HAP-1 (cell line): ENCODE results near the gene ZNF880.
"Not testable (repeated sequence)": the region's sequence is repeated elsewhere in the genome, so short reads cannot be mapped to it uniquely, and the experiment has no call there.

Experiments used
- DNase-seq, 2 experiments: peaks; one replicate each; pipeline ENCODE4 v3.0.0-alpha.2; 2016 to 2020; ENCODE audit warnings: low spot score in 2 of 2
- H3K27me3 ChIP-seq: fragments of 250-450 bp; sonication (Bioruptor Pico); 2 replicates; pipeline ENCODE4 v1.5.1; 2020; ENCODE audit warnings: low read depth, mild to moderate bottlenecking, moderate library complexity
- H3K36me3 ChIP-seq: fragments of 250-450 bp; sonication (Bioruptor Pico); replicated peaks from 2 replicates; pipeline ENCODE4 v1.5.1; 2020; ENCODE audit warnings: mild to moderate bottlenecking
- H3K4me1 ChIP-seq: fragments of 250-450 bp; sonication (Bioruptor Pico); 2 replicates; pipeline ENCODE4 v1.5.1; 2020; ENCODE audit warnings: mild to moderate bottlenecking
- H3K4me3 ChIP-seq: fragments of 250-450 bp; sonication (Bioruptor Pico); 2 replicates; pipeline ENCODE4 v1.5.1; 2020; ENCODE audit warnings: mild to moderate bottlenecking, moderate library complexity
- H3K9me3 ChIP-seq: fragments of 250-450 bp; sonication (Bioruptor Pico); 2 replicates; pipeline ENCODE4 v1.5.1; 2020; ENCODE audit warnings: mild to moderate bottlenecking, moderate library complexity
- in situ Hi-C: fragments of 300-500 bp; cut with MboI; formaldehyde crosslinking; loops from 3 replicates; pipeline ENCODE4 v1.14.3; 2020; ENCODE audit warnings: low sequenced_read_pairs, inconsistent platforms, mixed read lengths

ZNF880 gene

DNA sequence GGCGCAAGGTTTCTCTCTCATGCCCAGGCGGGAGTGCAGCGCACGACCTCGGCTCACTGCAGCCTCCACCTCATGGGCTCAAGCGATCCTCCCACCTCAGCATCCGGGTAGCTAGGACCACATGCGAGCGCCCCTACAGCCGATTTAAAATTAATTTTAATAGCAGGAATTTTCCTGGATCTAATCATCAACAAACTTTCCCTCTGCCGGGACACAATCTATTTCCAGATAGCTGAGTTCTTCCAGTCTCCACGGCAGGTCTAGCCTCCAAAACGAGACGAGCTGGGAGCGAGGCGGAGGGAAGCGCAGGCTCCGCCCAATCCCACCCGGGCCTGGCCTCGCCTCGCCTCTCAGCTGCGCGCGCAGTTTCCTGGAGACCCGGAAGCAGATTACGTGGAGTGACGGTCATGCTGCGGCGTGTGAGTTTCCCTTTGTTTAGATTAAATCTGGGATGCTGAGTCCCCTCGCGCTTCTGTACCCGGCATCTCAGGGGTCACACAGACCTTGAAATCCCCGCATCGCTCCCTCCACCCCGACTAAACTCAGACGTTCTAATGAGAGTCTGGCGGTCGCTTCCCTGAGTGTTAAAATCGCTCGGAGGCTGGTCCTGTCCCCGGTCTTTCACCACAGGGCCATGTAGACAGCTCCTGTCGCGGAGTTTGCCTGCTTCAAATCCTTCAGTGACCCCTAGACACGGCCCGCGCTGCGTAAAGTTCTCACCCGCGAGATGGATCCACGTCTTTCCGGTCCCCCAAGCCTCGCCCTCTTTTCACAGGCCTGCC lies at the start of gene ZNF880:
Gene ZNF880, plus strand, starts transcription at position 365 of the 782 bp plus-strand sequence. Its CDS starts 43 bp downstream, at position 408.
- no peaks in the 10 kb centered on the region for H3K27me3 ChIP-seq
- in situ Hi-C loops = no loop called here
- no peaks in the 10 kb centered on the region for H3K4me1 ChIP-seq
- no peaks in the 10 kb centered on the region; the same call in 1 of the 2 replicates for H3K9me3 ChIP-seq
- no peaks in the 10 kb centered on the region for H3K36me3 ChIP-seq
- DNase-seq = no peak
- no peak within 1 kb of the TSS for H3K4me3 ChIP-seq

GRCh38 chr19:52322429-52322828 lies 47.3 kb upstream of the ZNF880 start:
- peaks cover 34% of the 10 kb centered on the region for H3K9me3 ChIP-seq
- no peaks in the 10 kb centered on the region for H3K4me1 ChIP-seq
- no peak overlapping the region for H3K4me3 ChIP-seq
- no peak for DNase-seq
- peaks cover 44% of the 10 kb centered on the region for H3K36me3 ChIP-seq
- in situ Hi-C loops = no loop called here
- H3K27me3 ChIP-seq = no peaks in the 10 kb centered on the region

GRCh38 chr19:52331757-52332156 lies 38.0 kb upstream of the ZNF880 start:
- Histone ChIP-seq H3K36me3 (no peaks in the 10 kb centered on the region), H3K4me1 (no peaks in the 10 kb centered on the region), H3K4me3 (no peak overlapping the region), H3K27me3 (no peaks in the 10 kb centered on the region), H3K9me3 (peaks cover 6% of the 10 kb centered on the region; the same call in 1 of the 2 replicates)
- in situ Hi-C loops = no loop called here
- DNase-seq = no peak

DNA sequence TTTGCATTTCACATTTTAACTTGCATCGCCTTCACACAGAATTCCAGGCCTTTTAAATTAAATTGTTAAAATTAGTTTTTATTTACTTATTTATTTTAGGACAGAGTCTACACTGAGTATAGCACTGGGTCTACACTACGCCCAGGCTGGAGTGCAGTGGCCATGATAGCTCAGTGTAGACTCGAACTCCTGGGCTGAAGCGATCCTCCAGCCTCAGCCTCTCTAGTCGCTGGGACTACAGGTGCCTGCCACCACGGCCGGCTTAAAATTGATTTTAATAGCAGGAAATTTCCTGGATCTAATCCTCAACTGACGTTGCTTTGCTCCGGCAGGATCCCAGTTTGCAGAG lies 34.0 kb upstream of the ZNF880 start:
- H3K4me1 ChIP-seq = no peaks in the 10 kb centered on the region
- in situ Hi-C loops = no loop called here
- peaks cover 6% of the 10 kb centered on the region; the same call in 1 of the 2 replicates for H3K9me3 ChIP-seq
- no peaks in the 10 kb centered on the region for H3K27me3 ChIP-seq
- no peak for DNase-seq
- no peaks in the 10 kb centered on the region for H3K36me3 ChIP-seq
- H3K4me3 ChIP-seq = no peak overlapping the region

DNA sequence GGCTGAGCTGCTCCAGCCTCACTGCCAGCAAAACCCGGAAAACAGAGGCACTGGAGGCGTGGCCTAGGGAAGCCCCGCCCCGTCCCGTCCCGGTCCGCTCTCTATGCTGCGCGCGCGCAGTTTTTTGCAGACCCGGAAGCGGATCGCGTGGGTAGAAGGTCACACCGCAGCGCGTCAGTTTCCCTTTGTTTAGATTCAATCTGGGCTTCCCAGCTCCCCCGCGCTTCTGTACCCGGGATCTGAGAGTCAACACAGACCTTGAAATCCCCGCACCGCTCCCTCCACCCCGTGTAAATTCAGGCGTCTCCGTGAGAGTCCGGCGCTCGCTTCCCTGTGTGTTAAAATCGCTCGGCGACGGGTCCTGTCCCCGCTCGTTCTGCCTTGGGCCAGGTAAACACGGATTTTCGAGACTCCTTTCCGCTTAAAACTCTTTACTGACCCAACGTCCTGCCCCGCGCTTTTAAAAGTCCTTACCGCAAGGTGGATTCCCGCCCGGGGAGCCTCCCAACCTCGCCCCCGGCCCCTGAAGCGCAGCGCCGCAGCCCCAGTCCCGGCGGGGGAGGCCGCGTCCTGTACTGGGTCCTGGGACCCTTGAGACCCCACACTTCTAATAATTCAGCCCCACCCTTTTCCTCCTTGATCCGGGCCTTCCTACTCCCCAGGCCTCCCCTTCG lies 33.5 kb upstream of the ZNF880 start, which contains the start of gene ZNF610:
Gene ZNF610, plus strand, starts transcription at position 127 of the 674 bp plus-strand sequence. CDS start 12,930 bp downstream, outside the sequence.
- Histone ChIP-seq H3K4me3 (no peak within 1 kb of the TSS), H3K4me1 (no peaks in the 10 kb centered on the region), H3K9me3 (peaks cover 4% of the 10 kb centered on the region; the same call in 1 of the 2 replicates), H3K36me3 (no peaks in the 10 kb centered on the region), H3K27me3 (no peaks in the 10 kb centered on the region)
- in situ Hi-C loops = no loop called here
- no peak for DNase-seq

- H3K9me3 ChIP-seq = no peaks in the 10 kb centered on the region
- H3K27me3 ChIP-seq = no peaks in the 10 kb centered on the region
- H3K4me1 ChIP-seq = no peaks in the 10 kb centered on the region
- no peak overlapping the region for H3K4me3 ChIP-seq
- in situ Hi-C loops = no loop called here
- DNase-seq = no peak
- no peaks in the 10 kb centered on the region for H3K36me3 ChIP-seq
Measured at GRCh38 chr19:52336791-52337381, 32.8 kb upstream of the ZNF880 start.

DNA sequence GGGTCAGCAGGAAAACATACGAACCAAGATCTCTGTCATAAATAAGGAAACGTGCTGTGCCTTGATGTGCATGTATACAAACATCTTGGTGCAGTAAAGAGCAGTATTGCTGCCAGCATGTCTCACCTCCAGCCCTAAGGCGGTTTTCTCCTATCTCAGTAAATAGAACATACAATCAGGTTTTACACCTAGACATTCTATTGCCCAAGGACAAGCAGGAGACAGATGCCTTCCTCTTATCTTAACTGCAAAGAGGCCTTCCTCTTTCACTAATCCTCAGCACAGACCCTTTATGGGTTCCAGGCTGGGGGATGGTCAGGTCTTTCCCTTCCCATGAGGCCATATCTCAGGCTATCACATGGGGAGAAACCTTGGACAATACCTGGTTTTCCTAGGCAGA lies 30.7 kb upstream of the ZNF880 start:
- H3K4me1 ChIP-seq, DNase-seq, H3K36me3 ChIP-seq, H3K27me3 ChIP-seq, H3K4me3 ChIP-seq, H3K9me3 ChIP-seq, in situ Hi-C loops: not testable (repeated sequence)

- no peaks in the 10 kb centered on the region for H3K27me3 ChIP-seq
- H3K36me3 ChIP-seq = no peaks in the 10 kb centered on the region
- H3K4me1 ChIP-seq = no peaks in the 10 kb centered on the region
- no peak overlapping the region for H3K4me3 ChIP-seq
- in situ Hi-C loops = no loop called here
- no peaks in the 10 kb centered on the region for H3K9me3 ChIP-seq
- peak in 1 of 2 experiments; percentile 56 for DNase-seq
Measured at GRCh38 chr19:52343548-52343947, 26.2 kb upstream of the ZNF880 start.

- no peaks in the 10 kb centered on the region for H3K36me3 ChIP-seq
- no peak overlapping the region for H3K4me3 ChIP-seq
- in situ Hi-C loops = no loop called here
- no peaks in the 10 kb centered on the region for H3K4me1 ChIP-seq
- no peaks in the 10 kb centered on the region; the same call in 1 of the 2 replicates for H3K9me3 ChIP-seq
- no peaks in the 10 kb centered on the region for H3K27me3 ChIP-seq
- no peak for DNase-seq
Measured at GRCh38 chr19:52345162-52345561, 24.6 kb upstream of the ZNF880 start.

DNA sequence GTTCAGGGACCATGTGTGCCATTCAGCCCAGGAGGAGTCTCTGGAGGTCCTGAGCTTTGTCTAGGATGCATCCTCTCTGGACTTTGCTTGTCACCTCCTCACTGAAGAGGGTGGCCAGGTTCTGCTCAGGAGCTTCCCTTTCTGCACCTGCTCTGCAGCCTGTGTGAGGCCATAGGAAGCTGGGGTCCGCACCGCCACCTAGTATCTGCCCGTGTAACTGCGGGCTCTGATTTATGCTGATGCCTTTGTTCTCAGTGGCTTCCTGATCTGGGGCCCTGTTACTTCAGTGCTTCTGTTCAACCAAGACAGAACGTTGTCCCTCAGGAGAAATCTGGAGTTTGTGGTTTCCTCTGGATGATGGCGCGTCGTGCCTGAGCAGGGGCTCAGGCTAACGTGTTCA lies 18.2 kb upstream of the ZNF880 start:
- in situ Hi-C loops = no loop called here
- Histone ChIP-seq H3K4me3 (no peak overlapping the region), H3K9me3 (no peaks in the 10 kb centered on the region; the same call in 1 of the 2 replicates), H3K4me1 (no peaks in the 10 kb centered on the region), H3K27me3 (no peaks in the 10 kb centered on the region), H3K36me3 (no peaks in the 10 kb centered on the region)
- DNase-seq = no peak

DNA sequence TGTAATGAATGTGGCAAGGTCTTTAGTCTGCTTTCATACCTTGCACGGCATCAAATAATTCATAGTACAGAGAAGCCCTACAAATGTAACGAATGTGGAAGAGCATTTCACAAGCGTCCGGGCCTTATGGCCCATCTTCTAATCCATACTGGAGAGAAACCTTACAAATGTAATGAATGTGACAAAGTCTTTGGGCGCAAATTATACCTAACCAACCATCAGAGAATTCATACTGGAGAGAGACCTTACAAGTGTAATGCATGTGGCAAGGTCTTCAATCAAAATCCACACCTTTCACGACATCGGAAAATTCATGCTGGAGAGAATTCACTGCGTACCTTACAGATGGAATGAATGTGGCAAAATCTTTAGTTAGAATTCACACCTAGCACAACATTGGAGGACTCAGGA lies 3.3 kb upstream of the ZNF880 start:
- Histone ChIP-seq H3K4me3 (no peak overlapping the region), H3K36me3 (no peaks in the 10 kb centered on the region), H3K4me1 (no peaks in the 10 kb centered on the region), H3K27me3 (no peaks in the 10 kb centered on the region), H3K9me3 (no peaks in the 10 kb centered on the region; the same call in 1 of the 2 replicates)
- DNase-seq = no peak
- in situ Hi-C loops = no loop called here

DNA sequence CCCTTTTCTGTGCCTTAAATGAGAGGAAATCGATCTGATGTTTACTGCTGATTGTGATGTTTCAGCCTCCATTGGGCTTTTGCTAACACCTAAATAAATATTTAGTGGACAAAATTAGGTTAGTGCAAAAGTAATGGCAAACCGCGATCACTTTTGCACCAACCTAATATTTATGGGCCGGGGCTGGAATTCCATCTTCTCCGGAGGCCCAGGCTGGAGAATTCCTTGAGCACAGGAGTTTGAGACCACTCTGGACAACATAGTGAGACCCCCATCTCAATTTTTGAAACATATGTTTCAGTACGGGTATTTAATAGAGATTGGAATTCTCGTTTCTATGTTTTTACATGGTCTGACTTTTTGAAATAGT lies 603 bp downstream of the ZNF880 start:
- in situ Hi-C loops = no loop called here
- Histone ChIP-seq H3K4me1 (no peaks in the 10 kb centered on the region), H3K36me3 (no peaks in the 10 kb centered on the region), H3K9me3 (no peaks in the 10 kb centered on the region; the same call in 1 of the 2 replicates), H3K4me3 (no peak overlapping the region), H3K27me3 (no peaks in the 10 kb centered on the region)
- DNase-seq = no peak

GRCh38 chr19:52391135-52391534 lies 21.4 kb downstream of the ZNF880 start:
- no peaks in the 10 kb centered on the region for H3K36me3 ChIP-seq
- no peak for DNase-seq
- H3K4me1 ChIP-seq = no peaks in the 10 kb centered on the region
- H3K9me3 ChIP-seq = no peaks in the 10 kb centered on the region
- no peak overlapping the region for H3K4me3 ChIP-seq
- in situ Hi-C loops = no loop called here
- H3K27me3 ChIP-seq = no peaks in the 10 kb centered on the region
